Central memory CD4-positive, alpha-beta T cell (primary cell): ENCODE measurements around the gene ELN.

Source experiments
- DNase-seq: peaks from one replicate; pipeline ENCODE4 v3.0.0; 2022

Gene ELN

DNA sequence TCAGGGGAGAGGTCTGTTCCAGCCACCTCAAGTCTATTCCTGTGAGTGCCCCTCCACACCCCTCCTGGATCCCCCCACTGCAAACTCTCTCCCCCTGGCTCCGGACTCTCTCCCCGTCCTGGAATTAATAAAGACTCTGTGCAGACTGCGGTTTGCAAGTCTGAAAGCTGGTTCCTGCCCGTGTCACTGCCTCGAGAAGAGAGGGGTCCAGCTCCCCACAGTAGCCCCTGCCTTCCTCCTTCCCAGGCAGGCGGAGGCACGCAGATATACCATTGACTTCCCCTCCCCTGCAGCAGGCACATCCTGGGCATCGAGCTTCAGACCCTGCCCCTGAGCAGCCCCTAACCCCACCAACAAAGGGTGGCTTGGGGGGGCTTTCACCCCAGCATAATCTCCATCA, 2.2 kb upstream of the ELN start:
- no peak for DNase-seq

DNA sequence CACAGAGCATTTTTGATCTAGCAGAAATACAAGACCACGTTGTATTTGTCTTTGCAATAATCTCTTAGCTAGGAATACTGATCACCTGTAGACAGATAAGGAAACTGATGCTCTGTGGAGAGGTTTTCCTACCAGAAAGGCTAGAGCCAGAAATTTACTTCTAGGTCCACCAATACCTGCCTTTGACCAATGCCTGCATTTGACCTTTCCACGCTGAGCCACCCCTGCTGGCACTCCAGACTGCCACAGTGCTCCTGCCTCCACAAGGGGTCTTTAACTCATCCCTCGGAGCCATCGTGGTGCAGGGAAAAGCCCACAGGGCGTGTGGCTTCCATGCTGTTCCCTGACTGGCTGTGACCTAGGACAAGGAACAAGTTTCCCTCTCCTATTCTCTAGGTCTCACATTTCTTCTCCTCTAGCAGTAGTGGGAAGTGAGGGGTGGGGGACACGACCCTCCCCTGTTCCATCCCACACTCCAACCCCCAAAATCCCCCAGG, 1.5 kb upstream of the ELN start:
- DNase-seq = no peak

- peak; percentile 23 for DNase-seq
These were observed 880 bp upstream of the ELN start for GRCh38 chr7:74026903-74027682.

- no peak for DNase-seq
These were observed 407 bp downstream of the ELN start for GRCh38 chr7:74028321-74028838.

- no peak for DNase-seq
These were observed 1.3 kb downstream of the ELN start for GRCh38 chr7:74029089-74029785.

DNA sequence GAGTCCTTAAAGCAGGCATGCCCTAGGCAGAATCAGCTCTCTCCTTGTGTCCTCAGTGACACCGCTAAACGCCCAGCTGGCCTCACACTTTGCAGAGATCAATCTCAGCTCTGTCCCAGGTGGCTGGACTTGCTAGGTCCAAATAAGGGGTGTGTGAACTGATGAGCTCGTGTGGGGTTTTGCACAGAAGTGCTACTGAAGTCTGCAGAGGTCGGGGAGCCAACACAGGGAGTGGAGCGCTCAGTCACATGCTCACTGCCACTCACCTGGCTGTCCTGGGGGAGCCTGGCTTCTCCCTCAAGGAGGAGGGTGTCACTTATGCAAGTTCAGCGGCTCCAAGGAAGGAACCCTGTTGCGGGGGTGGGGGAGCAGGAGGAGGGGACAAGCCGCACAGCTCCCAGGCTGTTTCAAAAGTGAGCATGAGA, 2.0 kb downstream of the ELN start:
- DNase-seq = no peak

DNA sequence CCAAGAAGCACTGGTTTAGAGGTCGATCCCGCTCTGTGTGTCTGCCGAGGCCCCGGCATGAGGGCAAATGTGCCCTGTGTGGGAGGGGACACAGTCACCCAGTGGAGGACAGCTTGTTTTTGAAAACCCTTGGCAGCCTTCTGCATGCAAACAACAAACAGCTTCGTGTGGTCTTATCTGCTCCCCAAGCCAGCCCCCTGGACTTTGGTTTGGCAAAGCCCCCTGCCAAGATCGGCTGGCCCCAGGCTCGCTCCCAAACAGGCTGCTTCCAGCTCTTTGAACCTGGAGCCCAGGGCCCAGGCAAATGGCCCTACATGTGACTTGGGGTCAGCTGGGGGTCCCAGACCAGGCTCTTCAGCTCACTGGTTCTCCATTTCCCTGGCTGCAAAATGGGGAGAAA, 2.9 kb downstream of the ELN start:
- no peak for DNase-seq

- no peak for DNase-seq
These were observed 3.6 kb downstream of the ELN start for GRCh38 chr7:74031403-74032190.

GRCh38 chr7:74032191-74032490, 4.2 kb downstream of the ELN start:
- no peak for DNase-seq

DNA sequence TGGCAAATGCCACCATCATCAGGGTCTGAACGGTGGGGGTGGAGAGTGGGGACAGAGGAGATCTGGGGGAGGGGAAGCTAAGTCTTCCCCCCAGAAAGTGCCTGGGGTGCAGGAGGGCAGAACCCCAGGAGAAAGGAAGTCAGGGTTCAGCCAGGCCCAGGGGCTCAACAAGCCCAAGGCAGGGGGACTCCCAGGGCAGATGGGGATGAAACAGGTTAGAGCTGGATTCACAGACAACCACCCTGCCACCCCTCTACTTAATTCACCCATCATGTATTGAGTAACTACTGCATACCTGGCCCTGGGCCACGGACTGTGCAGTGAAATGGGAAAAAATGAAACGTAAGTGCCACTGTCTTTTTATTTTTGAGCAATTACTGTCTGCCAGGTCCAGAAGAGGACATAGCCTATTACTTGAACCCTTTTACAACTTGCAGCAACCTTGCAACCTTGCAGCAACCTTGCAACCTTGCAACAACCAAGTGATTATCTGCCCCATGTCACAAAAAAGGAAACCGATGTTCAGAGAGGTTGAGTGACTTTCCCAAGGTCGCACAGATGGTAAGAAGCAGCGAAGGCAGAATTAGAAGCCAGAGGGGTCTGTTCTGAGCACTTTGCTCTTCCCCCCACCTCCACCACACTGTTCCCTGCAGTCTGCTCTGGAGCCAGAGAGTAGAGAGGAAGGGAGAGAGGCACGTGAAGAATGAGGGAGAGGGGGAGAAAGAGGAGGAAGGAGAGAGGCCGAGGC, 4.8 kb downstream of the ELN start:
- DNase-seq = no peak

- DNase-seq = no peak
These were observed 5.7 kb downstream of the ELN start for GRCh38 chr7:74033372-74034311.

- DNase-seq = no peak
These were observed 9.6 kb downstream of the ELN start for GRCh38 chr7:74037609-74038008.

- no peak for DNase-seq
These were observed 10.4 kb downstream of the ELN start for GRCh38 chr7:74038194-74038961.

- DNase-seq = no peak
These were observed 11.4 kb downstream of the ELN start for GRCh38 chr7:74039337-74039736.

- no peak for DNase-seq
These were observed 12.3 kb downstream of the ELN start for GRCh38 chr7:74040101-74040790.

DNA sequence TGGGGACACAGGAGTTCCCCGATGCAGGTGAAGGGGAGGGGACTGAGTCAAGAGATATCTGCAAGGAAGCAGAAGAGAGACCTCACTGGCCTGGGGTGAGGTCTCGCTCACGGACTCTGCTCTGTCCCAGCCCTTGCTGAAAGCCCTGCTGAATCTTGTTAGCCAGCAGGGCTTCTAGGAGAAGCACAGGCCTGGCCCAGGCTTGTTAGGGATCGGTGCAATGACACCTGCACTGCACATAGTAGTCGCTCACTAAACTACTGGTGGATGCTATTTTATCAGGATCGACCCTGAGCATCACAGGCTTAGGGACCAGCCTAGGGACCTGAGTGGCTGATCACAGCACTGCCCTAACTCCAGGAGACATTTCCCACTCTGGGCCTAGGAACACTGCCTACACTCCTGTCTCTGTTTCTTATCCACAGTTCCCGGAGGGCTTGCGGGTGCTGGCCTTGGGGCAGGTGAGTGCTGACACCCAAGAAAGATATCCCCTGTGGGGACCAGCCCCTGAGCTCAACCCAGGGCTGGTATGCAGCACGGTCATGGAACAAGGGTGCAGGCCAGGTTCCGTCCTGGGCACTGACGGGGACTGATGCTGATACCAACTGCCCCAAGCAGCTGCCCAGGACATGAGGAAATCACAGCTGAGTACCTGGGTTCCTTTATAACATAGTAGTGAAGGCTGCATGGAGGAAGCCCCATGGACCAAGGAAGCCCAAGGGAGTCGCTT, 13.0 kb downstream of the ELN start:
- DNase-seq = no peak

DNA sequence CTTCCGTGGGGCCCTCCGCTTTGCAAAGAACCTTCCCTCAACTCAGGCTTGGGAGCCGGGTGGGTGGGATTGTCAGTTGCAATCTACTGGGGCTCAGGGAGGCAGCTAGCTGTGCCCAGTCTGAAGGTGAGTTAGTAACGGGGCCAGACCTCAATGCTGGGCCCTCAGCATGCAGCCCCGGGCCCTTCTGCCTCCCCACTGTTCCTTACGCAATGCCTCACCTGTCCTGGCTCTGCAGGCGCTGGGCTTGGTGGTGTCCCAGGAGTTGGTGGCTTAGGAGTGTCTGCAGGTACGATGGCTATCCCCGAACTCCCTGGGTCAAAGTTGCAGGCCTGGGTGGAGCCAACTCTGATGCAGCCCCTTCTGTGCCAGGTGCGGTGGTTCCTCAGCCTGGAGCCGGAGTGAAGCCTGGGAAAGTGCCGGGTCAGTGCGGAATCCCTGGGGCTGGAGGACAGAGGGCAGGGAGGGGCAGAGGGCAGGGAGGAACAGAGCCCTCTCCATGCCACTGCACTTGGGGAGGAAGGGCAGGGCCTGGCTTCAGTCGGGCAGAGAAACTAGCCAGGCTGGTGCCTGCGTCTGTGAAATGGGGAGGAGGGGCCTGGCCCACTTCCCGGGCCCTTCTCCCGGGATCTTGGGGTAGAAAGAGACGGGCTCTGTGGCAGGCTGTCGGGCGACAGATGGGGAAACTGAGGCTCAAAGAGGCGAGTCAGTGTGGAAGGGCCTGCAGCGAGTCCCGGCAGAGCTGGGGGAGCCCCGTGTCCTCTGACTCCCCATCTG, 15.0 kb downstream of the ELN start:
- no peak for DNase-seq

DNA sequence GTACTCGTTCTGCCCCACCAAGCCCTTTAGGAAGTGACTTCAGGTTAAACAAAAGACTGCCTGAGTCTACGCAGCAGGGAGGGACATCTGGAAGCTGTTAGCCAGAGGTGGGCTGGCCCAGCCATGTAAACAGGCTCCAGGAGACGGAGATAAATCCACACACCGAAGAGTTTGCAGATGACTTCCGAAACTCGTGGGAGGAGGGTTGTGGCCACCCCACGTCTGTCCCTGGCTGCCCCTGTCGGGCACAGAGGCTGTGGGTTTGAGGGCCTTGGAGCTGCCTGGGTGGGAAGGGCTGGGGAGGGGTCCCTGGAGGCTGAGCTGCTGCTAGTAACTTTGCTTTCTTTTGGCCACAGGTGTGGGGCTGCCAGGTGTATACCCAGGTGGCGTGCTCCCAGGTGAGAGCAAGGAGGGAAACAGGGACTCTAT, 15.6 kb downstream of the ELN start:
- no peak for DNase-seq
